HFF-Myc (cell line): ENCODE measurements around the gene POLA1.

Experiments
- DNase-seq: peaks from one replicate; pipeline ENCODE4 v3.0.0-alpha.2; 2011; ENCODE audit warnings: low read depth; ENCODE audit errors: extremely low read depth
- H3K4me3 ChIP-seq: replicated peaks from 2 replicates; pipeline ENCODE4 v1.5.1; 2011; ENCODE audit warnings: low read depth, mild to moderate bottlenecking, control low read depth, low read length
- CTCF ChIP-seq: IDR thresholded peaks from 2 replicates; pipeline ENCODE4 v1.5.1; 2012; ENCODE audit warnings: mild to moderate bottlenecking, low read depth, low read length, control low read depth; ENCODE audit errors: missing control alignments

The POLA1 gene

GRCh38 chrX:24692305-24692704 is 1.4 kb upstream of the POLA1 start:
- no peak overlapping the region for H3K4me3 ChIP-seq
- TF ChIP-seq CTCF = no peak
- no peak for DNase-seq

- peak overlapping the region; percentile 65 for H3K4me3 ChIP-seq
- DNase-seq = no peak
- no peak for TF ChIP-seq CTCF
Measured at GRCh38 chrX:24694825-24695224, 1.1 kb downstream of the POLA1 start.

DNA sequence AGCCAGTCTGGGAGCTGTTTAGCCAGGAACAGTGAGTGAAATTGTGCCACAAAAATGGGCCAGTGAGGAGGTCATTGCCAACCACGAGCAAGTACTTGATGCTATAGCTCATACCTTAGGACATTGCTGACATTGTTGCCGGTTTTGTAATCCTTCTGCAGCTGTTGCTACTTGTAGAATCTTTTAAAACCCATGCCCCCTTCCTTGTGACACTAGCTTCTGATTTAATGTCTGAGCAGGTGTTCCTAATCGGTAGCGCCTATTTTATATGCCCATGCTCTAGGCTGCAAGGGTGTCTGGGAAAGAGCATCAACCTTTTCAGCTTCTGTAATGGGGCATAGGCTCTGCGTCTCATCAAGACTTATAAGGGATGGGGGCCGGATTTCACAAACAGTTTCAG is 2.6 kb downstream of the POLA1 start:
- no peak for TF ChIP-seq CTCF
- DNase-seq = no peak
- 0 out of 2 replicates have a peak overlapping the region, but pooled peaks have one; percentile 2 for H3K4me3 ChIP-seq

DNA sequence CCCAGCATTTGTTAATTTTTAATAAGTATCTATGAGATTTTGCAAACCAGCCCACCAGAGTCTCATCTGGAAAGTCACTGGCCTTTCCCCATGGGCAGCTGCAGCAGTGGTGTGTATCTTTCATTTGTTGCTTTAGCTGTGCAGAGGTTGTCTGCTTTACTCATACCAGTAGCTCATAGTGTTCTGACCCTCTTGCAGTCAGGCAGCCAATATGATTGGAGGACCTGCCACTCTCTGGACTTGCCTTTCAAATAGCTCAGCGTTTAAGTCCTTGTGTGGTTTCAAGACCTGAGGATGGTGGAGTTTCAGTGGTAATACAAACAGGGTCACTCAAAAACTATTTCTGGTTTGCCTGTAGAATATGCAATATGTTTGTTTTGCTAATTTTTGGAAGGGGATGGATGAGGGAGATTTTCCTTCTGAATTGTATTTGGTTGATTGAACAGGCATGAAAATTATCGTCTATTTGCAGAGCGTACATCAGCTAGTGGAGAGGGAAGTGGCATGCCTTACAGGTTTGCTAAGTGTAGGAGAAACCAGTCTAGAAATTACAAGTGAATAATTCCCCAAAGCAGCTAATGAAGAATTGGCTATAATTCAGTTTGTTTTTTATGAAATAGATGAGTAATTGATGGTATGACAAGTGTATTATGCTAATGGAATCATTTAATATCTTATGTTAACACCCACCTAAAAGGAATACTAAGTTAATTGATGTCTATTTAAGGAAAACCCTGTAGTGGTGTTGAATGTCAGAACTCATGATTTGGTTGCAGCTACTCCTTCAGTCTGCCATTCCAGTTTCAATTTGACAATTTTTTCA is 8.9 kb downstream of the POLA1 start:
- H3K4me3 ChIP-seq = no peak overlapping the region
- no peak for DNase-seq
- TF ChIP-seq CTCF = no peak

DNA sequence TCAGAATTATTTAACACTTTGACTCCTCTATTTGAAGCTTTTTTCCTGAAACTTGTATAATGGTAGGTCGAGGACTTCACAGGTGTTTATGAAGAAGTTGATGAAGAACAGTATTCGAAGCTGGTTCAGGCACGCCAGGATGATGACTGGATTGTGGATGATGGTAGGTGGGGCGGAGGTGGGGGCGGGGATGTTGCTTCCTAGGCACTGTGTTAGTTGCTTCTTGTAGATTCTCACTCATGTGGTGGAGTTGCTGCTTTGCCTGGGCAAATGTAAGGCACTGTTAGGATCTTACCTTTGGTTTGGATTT is 9.4 kb downstream of the POLA1 start:
- DNase-seq = no peak
- no peak overlapping the region for H3K4me3 ChIP-seq
- no peak for TF ChIP-seq CTCF

GRCh38 chrX:24718771-24719170 is 25.1 kb downstream of the POLA1 start:
- no peak overlapping the region for H3K4me3 ChIP-seq
- DNase-seq = no peak
- TF ChIP-seq CTCF = no peak

DNA sequence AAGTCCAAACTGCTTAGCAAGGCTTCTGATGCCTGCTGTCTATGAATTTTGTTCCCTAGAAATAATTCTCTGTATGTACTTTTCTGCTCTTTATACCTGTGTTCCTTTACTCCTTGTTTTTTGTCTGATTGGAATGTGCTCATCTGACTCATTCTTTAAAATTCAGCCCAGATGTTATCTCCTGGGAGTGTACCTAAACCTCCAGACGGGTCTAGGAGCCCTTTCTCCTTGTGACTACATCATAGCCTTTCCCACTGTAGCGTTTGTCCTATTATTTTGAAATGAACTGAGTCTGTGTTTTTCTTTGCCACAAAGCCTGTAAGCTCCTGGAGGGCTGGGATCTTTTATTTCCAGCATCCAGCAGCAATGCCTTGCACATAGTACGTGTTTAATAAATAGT is 26.3 kb downstream of the POLA1 start:
- no peak for TF ChIP-seq CTCF
- no peak for DNase-seq
- no peak overlapping the region for H3K4me3 ChIP-seq
